OCI-M1 (cell line): Measurements from ENCODE around the gene FAM162B.
"Not testable (repeated sequence)": the region's sequence is repeated elsewhere in the genome, so short reads cannot be mapped to it uniquely, and the experiment has no call there.

ENCODE experiments used
- DNase-seq: peaks from one replicate; lab custom pipeline; 2025; lab: John Stamatoyannopoulos, UW

The FAM162B gene

GRCh38 chr6:116726947-116727346, 38.6 kb downstream of the FAM162B start:
- DNase-seq: no peak

GRCh38 chr6:116714761-116715160, 50.8 kb downstream of the FAM162B start:
- no peak for DNase-seq

- no peak for DNase-seq
Observed at GRCh38 chr6:116714296-116714695, 51.2 kb downstream of the FAM162B start.

- no peak for DNase-seq
Observed at GRCh38 chr6:116705917-116706316, 59.6 kb downstream of the FAM162B start.

- not testable (repeated sequence) for DNase-seq
Observed at GRCh38 chr6:116703888-116704287, 61.6 kb downstream of the FAM162B start.
